ENCODE data around the gene PLAC8L1. TPM values are rescaled to one million over a fixed set of nuclear protein-coding genes. Genes with fewer than 3 reads are reported as not detected.

Gene PLAC8L1
- total and polyA plus RNA-seq, 2 of the 4 experiments (the other 2 are of a cell fraction), result 0.27 TPM; not detected in 1

GRCh38 chr5:146101646-146102045 is 3.7 kb downstream of the PLAC8L1 start:
- H2BK15ac ChIP-seq (ENCODE audit: low read depth, low read length), result no peak overlapping the region
- H4K5ac ChIP-seq (ENCODE audit: low read depth, low read length), result no peak overlapping the region
- no peaks in the 10 kb centered on the region for H3K9me3 ChIP-seq (ENCODE audit: control insufficient read depth, insufficient read depth, low read length)
- no peak overlapping the region for H3K23ac ChIP-seq (ENCODE audit: low read depth, low read length)
- H3K9ac ChIP-seq (ENCODE audit: low read depth, low read length), result no peak overlapping the region
- H3K9me1 ChIP-seq (ENCODE audit: insufficient read depth, low read length), result no peaks in the 10 kb centered on the region
- no CpG with 5 or more reads among the region's 2 CpGs for WGBS, 2 experiments (ENCODE audit: extremely low coverage in 2 of 2, insufficient read length in 1 of 2)
- peaks cover 5% of the 10 kb centered on the region; the same call in 1 of the 2 replicates for H3K36me3 ChIP-seq (ENCODE audit: control insufficient read depth, insufficient read depth, low read length)
- BruUV-seq (replicated peaks), result no TSS peak
- TF ChIP-seq CEBPB (IDR thresholded peaks at IDR 0.05; ENCODE audit: low read depth, low read length), result no peak
- TF ChIP-seq RCOR1 (IDR thresholded peaks at IDR 0.05; ENCODE audit: insufficient replicate concordance, low read length), result no peak
- TF ChIP-seq MAFK (IDR thresholded peaks at IDR 0.05; ENCODE audit: low read depth, low read length), result no peak
- no peak for TF ChIP-seq ELK1 (IDR thresholded peaks at IDR 0.05; ENCODE audit: borderline replicate concordance, low read depth, low read length)
- no peak for TF ChIP-seq CHD1 (IDR thresholded peaks at IDR 0.05; ENCODE audit: low read depth, low read length)
- no peak for TF ChIP-seq USF2 (IDR thresholded peaks at IDR 0.05; ENCODE audit: low read depth, low read length)
- no peak for TF ChIP-seq POLR2A (IDR thresholded peaks at IDR 0.05; ENCODE audit: low read depth, low read length)
- no peak for TF ChIP-seq FOS (IDR thresholded peaks at IDR 0.05; ENCODE audit: low read depth, low read length)
- no peak for TF ChIP-seq CTCF (conservative IDR thresholded peaks at IDR 0.05; ENCODE audit: low read depth, low read length)
- TF ChIP-seq RFX5 (IDR thresholded peaks at IDR 0.05; ENCODE audit: low read depth, low read length), result no peak
- no peak for TF ChIP-seq NFE2L2 (IDR thresholded peaks at IDR 0.05; ENCODE audit: low read depth, low read length)
- no peak for TF ChIP-seq BHLHE40 (IDR thresholded peaks at IDR 0.05; ENCODE audit: low read depth, low read length)
- no peak for TF ChIP-seq MXI1 (IDR thresholded peaks at IDR 0.05; ENCODE audit: borderline replicate concordance, low read depth, low read length)
- TF ChIP-seq SMC3 (IDR thresholded peaks at IDR 0.05; ENCODE audit: low read depth, low read length), result no peak
- no peak for TF ChIP-seq MAZ (IDR thresholded peaks at IDR 0.05; ENCODE audit: borderline replicate concordance, low read depth, low read length)
- no peak for TF ChIP-seq RAD21 (IDR thresholded peaks at IDR 0.05; ENCODE audit: low read length)
- H3K4me3 ChIP-seq (ENCODE audit: insufficient read depth, low read depth, low read length), result no peak overlapping the region
- no peak overlapping the region for H2BK20ac ChIP-seq (ENCODE audit: low read depth, low read length)
- no peak overlapping the region for H4K91ac ChIP-seq (ENCODE audit: insufficient read depth, low read depth, low read length)
- H4K20me1 ChIP-seq (ENCODE audit: insufficient read depth, low read length), result no peaks in the 10 kb centered on the region
- in situ Hi-C loops (cut with MboI; ENCODE audit: low sequenced_read_pairs) (no loop called here), dilution Hi-C loops (cut with HindIII; ENCODE audit: low sequenced_read_pairs, unreplicated experiment) (no loop called here), intact Hi-C loops (cut with micrococcal nuclease) (no loop called here)
- H3K79me1 ChIP-seq (ENCODE audit: low read depth in 1 of 2, low read length in 2 of 2), result no peaks in the 10 kb centered on the region
- H3K56ac ChIP-seq (ENCODE audit: extremely low read depth, insufficient read depth, low read length), result no peak overlapping the region
- H2BK120ac ChIP-seq (ENCODE audit: low read depth, low read length), result no peak overlapping the region
- H3K27ac ChIP-seq (ENCODE audit: insufficient read depth, low read length), result no peak overlapping the region
- H3K18ac ChIP-seq (ENCODE audit: low read depth, low read length), result no peak overlapping the region
- H2BK5ac ChIP-seq (ENCODE audit: low read depth, low read length, poor library complexity, severe bottlenecking), result no peak overlapping the region
- POLR2A ChIA-PET (ENCODE audit: unreplicated experiment), result no interaction called here
- H3K4me1 ChIP-seq (ENCODE audit: control insufficient read depth, insufficient read depth, low read length), result no peaks in the 10 kb centered on the region
- H2AFZ ChIP-seq (replicated peaks; ENCODE audit: low read length, poor library complexity), result no peak overlapping the region
- H2AK9ac ChIP-seq (replicated peaks; ENCODE audit: low read depth, low read length, poor library complexity), result no peak overlapping the region
- CTCF ChIA-PET, result no interaction called here
- no peak overlapping the region for H4K8ac ChIP-seq (ENCODE audit: low read depth in 2 of 2, low read length in 2 of 2)
- ATAC-seq (ENCODE audit: low read depth) (no peak), DNase-seq (no peak)
- no peak overlapping the region for H3K14ac ChIP-seq (replicated peaks; ENCODE audit: low read depth, low read length)
- H3K4me2 ChIP-seq (ENCODE audit: low read depth, low read length), result no peak overlapping the region
- H3K27me3 ChIP-seq (ENCODE audit: control insufficient read depth, insufficient read depth, low read length), result no peaks in the 10 kb centered on the region; the same call in 1 of the 2 replicates
- H2AK5ac ChIP-seq (ENCODE audit: low read depth, low read length), result no peak overlapping the region
- H3K4ac ChIP-seq (ENCODE audit: low read depth, low read length), result no peak overlapping the region

All from IMR-90 (cell line).